ENCODE data around the gene TRAM2.
A peak's percentile ranks its signal among the peaks of the same experiment; 100 is the strongest.

TRAM2 gene, protein sequence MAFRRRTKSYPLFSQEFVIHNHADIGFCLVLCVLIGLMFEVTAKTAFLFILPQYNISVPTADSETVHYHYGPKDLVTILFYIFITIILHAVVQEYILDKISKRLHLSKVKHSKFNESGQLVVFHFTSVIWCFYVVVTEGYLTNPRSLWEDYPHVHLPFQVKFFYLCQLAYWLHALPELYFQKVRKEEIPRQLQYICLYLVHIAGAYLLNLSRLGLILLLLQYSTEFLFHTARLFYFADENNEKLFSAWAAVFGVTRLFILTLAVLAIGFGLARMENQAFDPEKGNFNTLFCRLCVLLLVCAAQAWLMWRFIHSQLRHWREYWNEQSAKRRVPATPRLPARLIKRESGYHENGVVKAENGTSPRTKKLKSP

DNA sequence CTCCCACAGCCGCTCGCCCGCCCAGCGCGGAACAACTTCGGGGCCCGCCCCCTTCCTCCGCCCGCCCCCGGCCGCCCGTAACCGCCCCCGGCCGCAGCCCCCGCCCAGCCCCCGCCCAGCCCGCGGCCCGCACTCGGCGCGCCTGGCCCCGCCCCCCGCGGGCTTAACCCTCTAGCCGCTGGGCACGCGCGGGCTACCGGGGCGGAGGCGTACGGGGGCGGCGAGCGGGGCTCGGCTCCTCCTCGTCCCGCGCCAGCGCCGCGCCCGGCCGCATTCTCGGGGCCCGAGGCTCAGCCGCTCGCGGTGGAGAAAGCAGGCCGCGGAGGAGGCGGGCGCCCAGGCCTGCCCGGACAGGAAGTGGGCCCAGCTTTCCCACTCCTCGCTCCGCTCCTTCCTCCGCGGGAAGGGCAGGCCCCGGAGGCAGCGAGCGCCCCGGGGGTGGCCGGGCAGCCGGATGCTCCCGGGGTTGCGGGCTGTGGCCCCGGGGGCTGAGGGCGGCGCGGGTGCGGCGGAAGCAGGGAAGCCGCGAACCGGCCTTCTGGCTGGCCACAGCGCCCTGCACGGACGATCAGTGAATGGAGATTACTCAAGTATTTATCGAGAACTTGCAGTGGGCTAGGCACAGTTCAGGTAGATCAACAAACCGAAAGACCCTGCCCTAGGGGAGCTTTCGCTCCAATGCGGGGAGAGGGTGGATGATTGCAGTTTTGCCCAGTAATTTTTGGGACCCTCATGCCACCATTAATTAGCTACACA, at the start of gene TRAM2:
TRAM2 (minus strand) TSS at position 39 of the 756 bp plus-strand sequence. CDS start 145 bp downstream, outside the sequence.
- peak; percentile 69 for DNase-seq

DNA sequence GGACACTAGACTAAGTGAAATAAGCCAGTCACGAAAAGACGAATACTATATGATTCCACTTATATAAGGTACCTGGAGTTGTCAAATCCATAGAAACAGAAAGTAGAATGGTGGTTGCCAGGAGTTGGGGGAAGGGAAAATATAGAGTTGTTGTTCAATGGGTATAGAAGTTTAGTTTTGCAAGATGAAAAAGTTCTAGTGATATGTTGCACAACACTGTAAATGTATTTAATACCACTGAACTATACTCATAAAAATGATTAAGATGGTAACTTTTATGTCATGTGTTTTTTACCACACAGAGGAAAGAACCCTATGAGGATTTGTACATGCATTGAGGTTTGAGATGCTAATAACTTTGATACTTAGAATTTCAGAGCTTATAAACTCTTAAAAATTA, 46.0 kb upstream of the TRAM2 start:
- no peak for DNase-seq

DNA sequence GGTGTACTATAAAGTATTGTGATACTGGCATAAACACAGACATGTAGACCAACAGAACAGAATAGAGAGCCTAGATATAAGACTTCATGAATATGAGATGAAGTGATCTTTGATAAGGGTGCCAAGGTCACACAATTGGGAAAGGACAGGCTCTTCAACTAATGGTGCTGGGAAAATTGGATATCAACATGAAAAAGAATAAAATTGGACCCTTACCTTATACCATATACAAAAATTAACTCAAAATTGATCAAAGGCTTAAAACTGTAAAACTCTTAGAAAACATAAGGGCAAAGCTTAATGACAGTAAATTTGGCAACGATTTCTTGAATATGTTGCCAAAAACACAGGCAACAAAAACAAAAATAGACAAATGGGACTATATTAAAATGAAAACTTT, 44.8 kb upstream of the TRAM2 start:
- no peak for DNase-seq

DNA sequence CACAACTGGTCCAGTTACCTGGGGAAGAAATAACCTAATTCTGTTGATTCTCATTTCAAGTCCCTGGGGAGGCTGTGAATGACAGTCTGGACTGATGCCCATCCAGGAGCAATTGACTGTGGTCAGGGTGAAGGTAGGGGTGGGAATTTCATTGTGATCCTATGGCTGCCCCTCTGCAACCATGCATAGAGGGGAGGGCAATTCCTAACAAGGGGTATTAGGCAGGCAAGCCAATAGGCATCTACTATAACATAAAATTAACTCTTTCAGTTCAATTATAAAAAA, 44.0 kb upstream of the TRAM2 start:
- DNase-seq, result no peak

DNA sequence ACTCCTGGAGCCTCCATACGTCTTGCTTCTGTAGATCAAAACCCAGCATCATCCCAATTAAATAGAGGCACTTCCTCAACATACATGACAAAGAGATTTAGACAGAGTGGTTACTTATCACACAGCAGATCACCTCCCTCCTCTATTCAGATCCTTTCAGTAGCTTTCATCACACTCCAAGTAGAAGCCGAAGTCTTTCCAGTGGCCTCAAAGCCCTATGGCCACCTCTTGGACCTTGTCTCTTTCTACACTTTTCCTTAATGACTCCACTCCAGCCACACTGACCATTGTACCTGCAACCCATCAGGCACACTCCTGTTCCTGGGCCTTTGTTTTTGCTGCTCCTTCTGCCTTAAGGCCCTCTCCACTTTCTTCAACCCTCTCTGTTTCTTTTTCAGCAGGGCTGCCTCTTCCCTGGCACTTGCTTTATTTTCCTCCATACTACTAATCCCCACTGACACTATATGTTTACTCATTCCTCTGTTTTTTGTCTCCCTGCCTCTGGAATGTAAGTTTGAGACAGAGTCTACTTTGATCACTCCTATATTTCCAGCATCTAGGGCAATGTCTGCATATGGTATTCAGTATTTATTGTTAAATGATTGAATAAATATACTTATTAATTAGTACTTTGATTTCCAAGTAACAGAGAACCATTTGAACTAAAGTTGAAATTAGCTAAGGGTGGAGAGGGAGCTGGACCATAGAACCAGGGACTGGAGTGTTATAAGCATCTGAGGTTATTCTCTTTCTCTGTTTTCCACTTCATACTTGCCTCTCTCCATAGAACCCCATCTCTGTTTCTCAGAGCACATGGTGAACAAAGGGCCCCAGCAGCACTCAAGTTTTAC, 43.4 kb upstream of the TRAM2 start:
- no peak for DNase-seq

DNA sequence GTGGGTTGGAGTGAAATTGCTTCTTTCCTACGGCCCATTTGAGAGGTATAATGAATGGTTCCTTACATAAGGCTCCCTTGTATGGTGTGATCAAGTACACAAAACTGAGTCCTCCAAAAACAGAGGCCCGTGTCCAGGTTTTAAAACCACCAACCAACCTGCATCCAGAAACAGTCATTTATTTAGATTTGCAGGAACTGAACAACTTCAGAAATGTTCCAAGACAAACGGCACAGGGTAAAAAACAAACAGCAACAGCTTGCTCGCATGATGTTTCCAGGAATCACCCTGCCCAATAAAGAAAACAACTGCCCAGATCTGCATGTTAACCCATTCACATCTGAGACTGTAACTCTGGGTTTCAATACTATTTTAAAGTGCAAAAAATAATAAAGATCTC, 40.2 kb upstream of the TRAM2 start:
- no peak for DNase-seq

DNA sequence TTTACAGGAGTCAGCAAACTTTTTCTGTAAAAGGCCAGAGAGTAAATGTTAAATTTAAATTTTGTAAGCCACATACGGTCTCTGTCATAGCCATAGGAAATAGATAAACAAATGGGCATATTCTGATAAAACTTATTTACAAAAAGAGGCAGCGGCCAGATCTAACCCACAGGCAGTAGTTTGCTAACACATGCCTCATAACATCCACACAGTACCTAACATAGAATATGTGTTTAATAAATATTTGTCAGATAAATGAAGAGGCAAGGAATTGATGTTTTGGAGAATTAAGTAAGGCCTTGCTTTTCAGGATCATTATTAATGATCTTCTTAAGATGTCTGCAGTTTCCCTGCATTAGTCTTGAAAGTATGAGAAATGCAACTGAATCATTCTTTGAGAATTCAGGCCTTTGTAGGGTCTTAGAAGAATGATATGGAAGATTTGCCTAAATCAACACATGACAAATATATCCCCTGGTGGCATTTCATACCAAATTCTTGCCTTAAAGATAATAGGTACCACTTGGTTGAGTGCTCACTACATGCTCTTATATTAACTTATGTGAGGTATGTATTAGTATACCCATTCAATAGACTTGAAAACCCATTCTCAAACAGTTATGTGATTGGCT, 39.3 kb upstream of the TRAM2 start:
- DNase-seq, result no peak

DNA sequence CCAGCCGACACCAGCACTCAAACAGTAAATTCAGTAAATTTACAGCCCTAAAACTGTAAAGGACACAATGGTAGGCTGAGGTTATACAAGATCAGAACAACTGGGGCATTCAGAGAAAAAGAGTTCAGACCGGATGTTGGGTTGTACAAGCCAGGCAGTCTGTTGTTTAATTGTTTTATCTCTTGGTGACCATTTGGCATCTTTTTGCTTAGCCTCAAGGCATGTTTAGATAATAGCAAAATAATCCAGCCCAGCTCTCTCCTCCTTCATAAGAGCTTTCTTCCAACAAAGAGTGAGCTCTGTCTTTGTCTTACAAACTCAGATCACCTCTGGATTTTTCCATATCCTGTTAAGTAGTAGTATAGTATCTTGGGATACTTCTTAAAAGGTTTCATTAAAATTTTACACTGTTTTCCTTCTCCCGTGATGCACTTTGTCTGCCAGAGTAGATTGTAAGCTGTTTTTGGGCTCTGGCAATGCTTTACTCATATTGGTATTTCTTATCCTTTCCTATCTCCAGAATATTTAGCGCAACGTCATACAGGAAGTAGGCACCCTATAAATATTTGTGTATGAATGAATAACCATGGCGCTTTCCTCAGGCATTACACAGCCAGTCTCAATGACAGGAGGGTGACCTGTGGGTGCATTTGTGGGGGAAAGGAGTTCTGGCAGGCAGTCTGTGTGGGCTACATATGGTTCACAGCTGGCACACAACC, 35.6 kb upstream of the TRAM2 start:
- DNase-seq, result no peak

DNA sequence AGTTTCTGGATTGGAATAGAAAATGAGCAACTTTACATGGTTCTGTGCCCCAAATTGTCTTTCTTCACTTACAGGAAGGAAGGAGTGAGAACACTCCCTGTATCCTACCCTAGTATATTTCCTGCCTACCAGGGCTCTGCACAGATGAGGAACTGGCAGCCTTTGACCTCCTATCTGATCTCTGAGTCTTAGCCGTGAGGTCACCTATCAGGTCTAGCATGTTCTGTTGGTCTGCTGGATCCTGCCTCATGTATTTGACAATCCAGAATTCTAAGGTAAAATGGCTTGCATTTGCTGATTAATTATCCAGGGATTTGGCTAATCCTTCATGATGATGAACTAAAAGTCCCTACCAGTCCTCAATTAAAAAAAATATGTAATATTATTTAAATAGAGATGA, 35.0 kb upstream of the TRAM2 start:
- no peak for DNase-seq

DNA sequence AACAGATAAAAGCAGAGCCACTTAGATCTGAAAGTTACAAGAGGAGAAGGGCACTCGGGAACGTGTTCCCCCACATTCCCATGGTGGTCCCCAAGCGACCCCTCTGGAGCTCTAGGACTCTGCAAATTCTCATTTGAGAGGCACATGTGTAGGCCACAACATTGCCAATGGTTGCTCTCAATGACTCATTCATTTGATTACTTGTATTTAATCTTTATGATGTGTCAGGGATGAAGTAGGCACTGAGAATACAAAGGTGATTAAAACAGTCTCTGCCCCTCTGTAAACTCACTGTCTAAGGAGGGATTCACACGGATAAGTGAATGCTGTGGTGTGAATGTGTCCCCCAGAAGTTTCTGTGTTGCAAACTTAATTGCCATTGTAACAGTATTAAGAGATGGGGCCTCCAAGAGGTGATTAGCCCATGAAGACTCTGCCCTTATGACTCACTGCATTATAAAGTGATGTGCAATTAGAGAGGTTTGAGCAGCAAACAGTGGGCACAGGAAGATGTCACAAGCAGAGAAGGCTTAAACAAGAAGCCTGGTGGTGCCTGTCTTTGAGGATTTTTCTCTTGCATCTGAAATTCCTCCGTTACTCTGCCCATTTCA, 34.0 kb upstream of the TRAM2 start:
- DNase-seq, result no peak

DNA sequence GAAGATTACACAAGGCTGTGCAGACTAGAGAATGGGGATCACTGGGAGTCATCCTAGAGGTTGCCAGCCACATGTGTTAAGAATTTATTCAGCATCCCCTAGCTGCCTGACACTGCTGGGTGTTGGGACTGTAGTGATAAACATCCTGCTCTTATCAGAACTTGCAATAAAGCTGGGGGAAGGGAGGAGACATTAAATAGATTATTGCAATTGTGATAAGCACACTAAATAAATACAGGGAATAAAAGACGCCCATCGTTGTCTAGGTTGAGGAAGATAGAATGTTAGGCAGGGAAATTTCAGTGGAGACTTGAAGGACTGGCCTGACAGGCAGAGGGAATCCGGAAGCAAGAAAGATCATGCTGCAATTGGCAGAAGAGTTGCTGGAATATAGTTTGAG, 33.2 kb upstream of the TRAM2 start:
- DNase-seq, result no peak

DNA sequence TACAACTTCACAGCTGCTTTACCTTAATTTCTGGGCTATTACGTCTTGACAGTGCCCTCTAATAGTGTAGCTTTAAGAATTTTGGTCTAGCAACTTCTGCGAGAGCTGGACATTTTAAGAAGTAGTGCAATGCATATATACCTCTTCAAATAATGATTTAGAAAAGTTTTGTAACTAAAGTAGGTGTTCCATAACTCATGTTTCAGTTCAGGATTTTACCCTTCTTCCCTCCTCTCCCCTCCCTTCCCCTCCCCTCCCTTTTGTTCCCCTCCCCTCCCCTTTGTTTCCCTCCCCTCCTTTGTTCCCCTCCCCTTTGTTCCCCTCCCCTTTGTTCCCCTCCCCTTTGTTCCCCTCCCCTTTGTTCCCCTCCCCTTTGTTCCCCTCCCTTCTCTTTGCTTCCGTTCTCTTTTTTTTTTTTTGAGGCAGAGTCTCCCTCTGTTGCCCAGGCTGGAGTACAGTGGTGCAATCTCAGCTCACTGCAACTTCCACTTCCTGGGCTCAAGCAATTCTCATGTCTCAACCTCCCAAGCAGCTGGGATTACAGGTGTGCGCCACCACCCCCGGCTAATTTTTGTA, 28.8 kb upstream of the TRAM2 start:
- no peak for DNase-seq

DNA sequence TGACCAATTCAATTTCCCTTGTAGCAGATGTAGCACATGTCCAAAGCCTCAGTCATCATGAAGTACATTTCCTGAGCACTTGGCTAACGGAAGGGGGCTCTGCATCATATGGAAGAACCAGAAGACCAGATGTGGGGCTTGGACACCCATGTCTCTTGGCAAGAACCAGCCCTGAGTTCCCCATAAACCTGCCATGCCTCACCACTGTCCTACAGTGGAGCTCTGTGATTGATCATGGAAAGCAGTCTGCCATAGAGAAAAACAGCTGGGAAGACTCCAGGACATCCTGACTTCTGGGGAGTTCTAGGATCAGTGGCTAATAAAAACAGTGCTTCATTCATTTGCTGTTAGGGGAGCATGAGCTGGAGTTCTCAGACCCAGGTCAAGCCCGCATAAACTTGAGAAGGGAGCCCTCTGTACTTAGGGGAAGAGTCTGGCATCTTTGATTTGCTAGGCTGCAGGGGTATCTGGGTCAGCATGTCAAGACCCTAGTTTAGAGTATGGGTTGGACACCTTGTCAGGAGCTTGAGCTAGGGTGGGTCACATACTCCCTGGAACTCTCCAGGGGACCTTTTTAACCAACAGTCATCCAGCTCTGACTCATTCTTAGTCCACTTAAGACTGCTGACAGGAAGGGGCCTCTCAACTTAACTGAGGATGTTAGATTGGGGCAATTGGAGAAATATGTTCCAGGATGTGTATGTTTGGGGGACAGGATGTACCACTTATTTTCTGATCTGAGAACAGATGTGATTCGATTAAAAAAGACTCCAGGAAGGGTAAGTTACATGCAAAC, 26.3 kb upstream of the TRAM2 start:
- peak; percentile 15 for DNase-seq

DNA sequence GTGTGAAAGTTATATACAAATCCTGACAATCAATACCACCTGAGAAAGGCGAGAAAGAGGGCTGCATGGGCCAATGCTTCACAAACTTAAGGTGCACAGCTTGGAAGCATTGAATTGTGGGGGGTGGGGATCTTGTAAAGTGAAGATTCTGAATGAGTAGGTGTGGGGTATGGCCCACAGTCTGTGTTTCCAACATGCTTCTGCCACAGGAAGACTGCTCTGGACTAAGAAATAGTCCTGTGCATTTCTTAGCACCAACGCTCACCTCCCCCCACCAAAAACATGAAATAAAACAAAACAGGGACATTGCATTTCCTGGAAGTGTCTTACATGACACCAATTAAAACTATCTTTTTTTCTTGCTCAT, 21.9 kb upstream of the TRAM2 start:
- no peak for DNase-seq

DNA sequence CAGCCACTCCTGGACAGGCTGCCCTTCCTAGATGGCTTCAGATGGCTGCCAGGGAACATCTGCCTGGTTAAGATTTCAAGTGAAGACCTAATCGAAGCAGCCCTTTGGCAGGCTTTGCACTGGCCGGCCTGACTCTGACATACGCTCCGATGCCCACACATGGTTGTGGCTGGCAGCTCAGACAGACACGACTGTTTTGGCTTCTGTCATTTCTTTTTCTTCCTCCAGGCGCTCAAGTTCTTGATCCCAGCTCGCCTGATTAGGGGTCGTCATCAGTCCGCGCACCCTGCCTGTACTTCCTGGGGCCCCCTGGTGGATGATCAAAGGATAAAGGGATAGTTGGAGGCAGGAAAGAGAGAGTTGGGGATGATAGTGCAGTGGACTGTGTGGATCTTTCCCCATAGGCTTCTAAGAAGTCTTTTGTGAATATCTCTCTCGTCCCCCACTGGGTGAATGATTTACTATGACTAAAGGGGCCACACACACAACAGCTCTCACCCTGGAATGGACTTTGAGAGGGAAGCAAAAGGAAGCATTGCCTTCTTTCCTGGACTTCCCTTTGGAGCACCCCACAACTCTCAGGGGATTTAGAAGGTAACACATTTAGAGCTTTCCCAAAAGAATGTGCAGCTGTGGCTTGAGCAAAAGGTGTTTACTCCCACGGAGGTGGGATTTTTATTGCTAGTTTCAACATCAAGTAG, 21.4 kb upstream of the TRAM2 start:
- DNase-seq, result peak; percentile 31

DNA sequence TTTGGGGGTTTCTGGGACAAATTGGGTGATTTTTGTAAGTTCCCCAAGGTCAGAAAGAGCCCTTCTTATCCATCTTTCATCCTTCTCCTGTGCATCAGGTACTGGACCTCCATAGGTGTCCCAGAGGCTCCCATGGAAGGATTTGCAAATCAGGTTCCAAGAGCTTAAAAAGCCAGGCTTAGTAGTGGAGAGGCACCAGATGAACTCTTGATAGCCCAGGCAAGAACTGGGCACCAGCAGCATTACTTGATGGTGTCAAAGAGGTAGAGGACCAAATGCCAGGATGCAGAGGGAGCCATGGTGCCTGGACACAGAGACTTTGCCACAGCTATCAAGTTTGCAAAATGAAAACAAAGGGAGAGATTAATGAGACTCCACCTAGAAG, 20.9 kb upstream of the TRAM2 start:
- no peak for DNase-seq

DNA sequence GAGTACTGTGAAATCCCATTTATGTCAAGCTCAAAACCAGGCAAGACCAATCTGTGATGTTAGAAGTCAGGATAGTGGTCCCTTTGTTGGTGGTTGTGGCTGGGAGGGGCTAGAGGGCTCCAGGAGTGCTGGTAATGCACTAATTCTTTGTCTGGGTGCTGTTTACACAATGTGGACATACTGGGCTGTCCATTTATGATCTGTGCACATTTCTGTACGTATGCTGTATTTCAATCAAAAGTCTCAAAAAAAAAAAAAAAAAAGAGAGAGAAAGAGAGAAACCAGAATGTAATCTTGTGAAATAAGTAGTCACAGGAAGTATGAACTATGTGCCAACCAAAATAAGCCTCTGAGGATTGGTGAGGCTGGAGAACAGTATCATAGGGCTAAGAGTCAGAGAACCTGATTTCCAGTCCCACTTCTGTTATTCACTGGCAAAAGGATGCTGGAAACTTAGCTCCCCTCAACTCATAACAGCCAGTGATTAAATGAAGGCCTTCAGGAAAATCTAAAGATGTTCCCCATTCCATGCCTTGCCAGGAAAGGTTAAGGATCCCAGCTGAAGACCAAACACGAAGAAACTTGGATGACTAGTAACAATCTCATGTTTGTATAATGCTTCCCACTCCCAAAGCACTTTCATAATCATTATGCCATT, 19.6 kb upstream of the TRAM2 start:
- DNase-seq, result no peak

DNA sequence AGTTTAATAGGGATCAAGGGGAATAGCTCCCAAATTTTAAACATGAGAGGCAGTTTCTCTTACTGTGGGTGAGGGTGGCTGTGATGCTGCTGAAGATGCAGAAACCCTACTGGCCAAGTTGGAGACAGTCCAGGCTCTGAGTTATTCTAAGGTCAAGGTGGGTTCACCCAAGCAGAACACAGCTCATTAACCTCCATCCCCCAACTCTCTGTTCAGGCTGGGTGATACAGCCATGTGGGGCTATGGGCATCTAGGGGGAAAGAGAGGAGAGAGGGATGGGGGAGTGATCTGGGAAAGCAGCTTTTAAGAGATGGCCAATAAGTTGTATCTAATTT, 18.9 kb upstream of the TRAM2 start:
- DNase-seq, result no peak

DNA sequence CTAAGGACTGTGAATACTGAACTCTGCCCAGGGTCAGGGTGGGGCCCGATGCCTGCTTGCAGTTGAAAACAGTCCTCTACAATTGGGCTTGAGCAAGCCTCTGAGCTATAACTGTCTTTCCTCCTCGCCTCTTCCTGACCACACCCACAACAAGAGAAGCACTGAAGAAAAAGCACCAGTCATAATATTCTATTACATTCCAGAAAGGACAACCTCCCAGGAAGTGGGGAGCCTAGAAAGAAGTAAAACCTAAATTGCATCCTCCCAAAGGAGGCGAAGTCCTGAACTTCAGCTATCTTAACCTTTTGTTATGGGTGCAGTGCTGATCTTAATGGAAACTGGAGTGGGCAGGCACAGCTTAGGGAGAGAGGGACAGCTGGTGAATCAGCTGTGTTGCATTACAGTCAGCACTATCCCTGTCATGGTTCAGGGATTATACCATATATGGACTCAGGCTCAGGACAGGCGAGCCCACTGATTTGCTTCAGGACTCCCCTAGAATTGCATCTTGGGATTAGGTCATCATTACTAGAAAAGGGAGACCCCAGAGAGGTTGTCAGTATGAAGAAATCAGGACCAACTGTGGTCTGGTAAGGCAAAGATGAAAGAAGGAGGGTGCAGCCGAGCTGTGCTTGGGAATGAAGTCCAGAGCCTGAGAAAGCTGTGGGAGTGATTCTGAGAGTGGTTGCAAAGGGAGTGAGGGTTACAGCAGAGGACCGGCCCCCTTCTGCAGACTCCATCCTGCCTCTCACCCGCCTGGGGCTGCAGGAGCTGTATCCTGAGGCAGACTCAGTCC, 18.3 kb upstream of the TRAM2 start:
- no peak for DNase-seq

Measured in activated CD4-positive, alpha-beta T cell treated with anti-CD3 and anti-CD28 coated beads, Interleukin-2, amount 50 U/mL, for 16 hours (primary cell).